ENCODE measurements around the gene TRABD. TPM values are rescaled to one million over a fixed set of nuclear protein-coding genes. Genes with fewer than 3 reads are reported as not detected.

TRABD gene
- polyA plus RNA-seq, 1 donor from 2014 or later: 31.8 TPM

- Histone ChIP-seq H3K4me2 (ENCODE audit: low read length) (no peak overlapping the region), H3K27ac (ENCODE audit: low read length) (no peak overlapping the region), H3K4me3 (ENCODE audit: low read length) (no peak overlapping the region), H4K20me1 (ENCODE audit: insufficient read depth) (no peaks in the 10 kb centered on the region), H3K27me3 (ENCODE audit: insufficient read depth, low read depth, low read length) (no peaks in the 10 kb centered on the region), H3K36me3 (ENCODE audit: insufficient read depth, low read length) (no peaks in the 10 kb centered on the region), H3K9me2 (ENCODE audit: insufficient read depth, low read length) (no peaks in the 10 kb centered on the region), H3K9ac (ENCODE audit: low read length) (no peak overlapping the region), H2AFZ (ENCODE audit: low read depth, low read length) (no peak overlapping the region), H3K79me2 (replicated peaks; ENCODE audit: insufficient read depth, low read length) (peaks cover 2% of the 10 kb centered on the region), H3K9me3 (ENCODE audit: low read length) (no peaks in the 10 kb centered on the region), H3F3A (ENCODE audit: insufficient read depth, low read length, poor library complexity, severe bottlenecking) (no peaks in the 10 kb centered on the region)
- TF ChIP-seq REST (IDR thresholded peaks at IDR 0.05; ENCODE audit: borderline replicate concordance) (no peak), SMC3 (conservative IDR thresholded peaks at IDR 0.05; ENCODE audit: poor library complexity) (no peak), RAD21 (conservative IDR thresholded peaks at IDR 0.05) (no peak), TAF1 (IDR thresholded peaks at IDR 0.05; ENCODE audit: low read depth) (no peak), CTCF (IDR thresholded peaks at IDR 0.05; ENCODE audit: poor library complexity, severe bottlenecking) (no peak), POLR2AphosphoS5 (IDR thresholded peaks at IDR 0.05) (no peak), MXI1 (conservative IDR thresholded peaks at IDR 0.05; ENCODE audit: poor library complexity, severe bottlenecking) (no peak), EZH2 (IDR thresholded peaks at IDR 0.05; ENCODE audit: borderline replicate concordance, insufficient read depth, low read length, poor library complexity, severe bottlenecking) (no peak), EP300 (conservative IDR thresholded peaks at IDR 0.05; ENCODE audit: poor library complexity, severe bottlenecking) (no peak)
Observed at GRCh38 chr22:50189184-50189848, 3.6 kb downstream of the TRABD start.

- Histone ChIP-seq H3K27me3 (ENCODE audit: insufficient read depth, low read depth, low read length) (no peaks in the 10 kb centered on the region), H3K4me2 (ENCODE audit: low read length) (no peak overlapping the region), H3K9me2 (ENCODE audit: insufficient read depth, low read length) (no peaks in the 10 kb centered on the region), H3F3A (ENCODE audit: insufficient read depth, low read length, poor library complexity, severe bottlenecking) (no peaks in the 10 kb centered on the region), H3K27ac (ENCODE audit: low read length) (no peak overlapping the region), H4K20me1 (ENCODE audit: insufficient read depth) (no peaks in the 10 kb centered on the region), H3K4me3 (ENCODE audit: low read length) (no peak overlapping the region), H3K36me3 (ENCODE audit: insufficient read depth, low read length) (no peaks in the 10 kb centered on the region), H3K79me2 (replicated peaks; ENCODE audit: insufficient read depth, low read length) (peaks cover 2% of the 10 kb centered on the region), H3K9ac (ENCODE audit: low read length) (no peak overlapping the region), H2AFZ (ENCODE audit: low read depth, low read length) (no peak overlapping the region), H3K9me3 (ENCODE audit: low read length) (no peaks in the 10 kb centered on the region)
- TF ChIP-seq EZH2 (IDR thresholded peaks at IDR 0.05; ENCODE audit: borderline replicate concordance, insufficient read depth, low read length, poor library complexity, severe bottlenecking): no peak
- no peak for TF ChIP-seq TAF1 (IDR thresholded peaks at IDR 0.05; ENCODE audit: low read depth)
- TF ChIP-seq REST (IDR thresholded peaks at IDR 0.05; ENCODE audit: borderline replicate concordance): no peak
- TF ChIP-seq CTCF (IDR thresholded peaks at IDR 0.05; ENCODE audit: poor library complexity, severe bottlenecking): no peak
- no peak for TF ChIP-seq EP300 (conservative IDR thresholded peaks at IDR 0.05; ENCODE audit: poor library complexity, severe bottlenecking)
- TF ChIP-seq MXI1 (conservative IDR thresholded peaks at IDR 0.05; ENCODE audit: poor library complexity, severe bottlenecking): no peak
- no peak for TF ChIP-seq POLR2AphosphoS5 (IDR thresholded peaks at IDR 0.05)
- no peak for TF ChIP-seq RAD21 (conservative IDR thresholded peaks at IDR 0.05)
Observed at GRCh38 chr22:50189849-50190181, 4.1 kb downstream of the TRABD start.

Measured in neural cell (in vitro differentiated cells).